HuH-7.5 (cell line): Measurements from ENCODE around the gene TP53I11.

Experiments used
- DNase-seq: peaks from one replicate; pipeline ENCODE4 v3.0.0; 2011; ENCODE audit warnings: low spot score

Gene TP53I11

DNA sequence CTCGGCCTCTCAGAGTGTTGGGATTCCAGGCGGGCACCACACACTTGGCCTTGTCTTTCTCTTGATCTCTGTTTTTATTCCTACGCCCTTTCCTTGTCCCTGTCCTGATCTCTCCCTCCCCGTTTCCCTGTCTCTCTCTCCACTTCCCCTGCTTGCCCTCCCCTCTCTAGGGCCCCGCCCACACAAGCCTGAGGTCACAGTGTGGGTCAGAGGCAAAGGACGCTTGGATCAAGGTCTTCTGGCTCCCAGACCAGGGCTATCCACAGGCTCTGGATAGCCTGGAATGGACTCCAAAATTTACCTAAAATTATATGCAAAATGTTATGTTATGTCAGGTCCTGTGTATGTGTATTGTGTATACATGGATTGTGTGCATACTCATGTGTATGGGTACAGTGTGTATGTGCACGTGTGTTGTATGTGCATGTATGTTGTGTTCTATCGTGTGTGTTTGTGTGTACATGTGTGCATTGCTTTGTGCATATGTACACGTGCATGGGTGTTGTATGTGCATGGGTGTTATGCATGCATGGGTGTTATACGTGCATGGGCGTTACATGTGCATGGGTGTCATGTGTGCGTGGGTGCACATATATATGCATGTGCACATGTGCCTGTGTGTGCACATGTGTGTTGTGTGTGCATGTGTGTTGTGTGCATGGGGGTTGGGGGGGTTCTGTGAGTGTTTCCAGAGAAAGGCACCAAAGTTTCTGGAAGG lies 38.3 kb downstream of the TP53I11 start:
- DNase-seq, result no peak

DNA sequence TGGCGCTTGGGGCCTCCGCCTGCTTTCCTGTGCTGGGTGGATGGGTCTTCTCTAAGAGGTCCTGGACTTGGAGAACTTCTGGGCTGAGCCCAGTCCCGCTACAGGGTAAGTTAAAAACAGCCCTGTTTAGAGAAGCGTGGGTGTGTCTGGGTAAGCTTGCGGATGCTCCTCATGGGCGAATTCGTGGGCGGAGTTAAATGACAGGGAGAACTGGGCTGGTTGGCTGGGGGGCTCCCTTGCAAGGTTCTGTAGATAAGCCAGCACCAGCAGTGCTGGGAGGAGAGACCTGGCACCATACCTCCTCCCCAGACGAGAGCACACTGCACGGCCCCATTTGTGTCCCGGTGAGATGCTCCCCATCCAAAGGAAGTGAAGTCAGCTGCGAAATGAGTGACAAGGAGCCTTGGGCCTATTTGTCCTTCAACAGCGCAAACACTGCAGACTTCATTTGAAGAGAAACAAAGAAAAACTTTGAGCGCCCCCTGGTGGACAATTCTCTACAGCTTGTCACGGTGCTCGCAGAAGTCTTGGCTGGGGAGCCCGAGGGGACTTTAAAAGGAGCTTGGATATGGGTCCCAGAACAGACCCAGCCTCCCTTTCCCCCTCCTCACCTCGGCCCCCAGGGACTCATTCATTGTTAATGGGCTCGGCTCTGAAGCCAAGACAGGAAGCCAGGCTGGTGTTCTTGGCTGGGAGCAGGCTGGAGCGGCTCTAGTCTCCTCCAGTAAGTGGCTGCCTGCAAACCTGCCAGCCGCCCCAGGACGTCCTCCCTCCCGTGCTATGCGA lies 39.5 kb downstream of the TP53I11 start:
- peak; percentile 65 for DNase-seq

- no peak for DNase-seq
Observed at GRCh38 chr11:44910591-44910990, 40.1 kb downstream of the TP53I11 start.

DNA sequence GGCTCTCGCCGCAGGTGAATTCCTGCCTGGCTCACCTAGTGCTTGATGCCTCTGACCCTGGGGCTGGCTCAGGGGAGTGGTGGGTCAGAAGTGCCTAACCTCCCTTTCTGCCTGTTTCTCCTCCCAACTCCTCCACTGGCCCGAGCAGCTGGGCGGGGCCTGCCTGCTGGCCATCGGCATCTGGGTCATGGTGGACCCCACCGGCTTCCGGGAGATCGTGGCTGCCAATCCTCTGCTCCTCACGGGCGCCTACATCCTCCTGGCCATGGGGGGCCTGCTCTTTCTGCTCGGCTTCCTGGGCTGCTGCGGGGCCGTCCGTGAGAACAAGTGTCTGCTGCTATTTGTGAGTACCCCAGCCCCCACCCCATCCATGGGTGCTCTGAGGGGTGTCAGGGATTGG lies 41.1 kb downstream of the TP53I11 start:
- DNase-seq, result no peak

DNA sequence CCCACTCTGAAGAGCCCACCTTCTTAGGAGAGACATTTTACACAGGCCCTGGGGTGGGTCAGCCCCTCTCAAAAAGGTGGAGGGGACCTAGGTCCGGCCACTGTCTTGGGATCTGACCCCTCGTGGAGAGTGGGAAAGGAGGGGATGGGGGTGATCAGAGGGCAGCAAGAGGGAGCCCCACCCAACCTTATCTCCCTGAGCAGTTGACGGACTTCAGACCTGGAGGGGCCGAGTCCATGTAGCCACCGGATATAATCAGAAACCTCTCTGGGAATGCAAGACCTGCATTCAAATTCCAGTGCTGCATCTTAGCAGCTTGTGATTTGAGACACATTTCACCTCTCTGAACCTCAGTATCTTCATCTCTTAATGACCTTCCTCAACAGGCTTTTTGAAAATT lies 44.0 kb downstream of the TP53I11 start:
- DNase-seq, result no peak

- no peak for DNase-seq
Observed at GRCh38 chr11:44905131-44905866, 45.4 kb downstream of the TP53I11 start.

DNA sequence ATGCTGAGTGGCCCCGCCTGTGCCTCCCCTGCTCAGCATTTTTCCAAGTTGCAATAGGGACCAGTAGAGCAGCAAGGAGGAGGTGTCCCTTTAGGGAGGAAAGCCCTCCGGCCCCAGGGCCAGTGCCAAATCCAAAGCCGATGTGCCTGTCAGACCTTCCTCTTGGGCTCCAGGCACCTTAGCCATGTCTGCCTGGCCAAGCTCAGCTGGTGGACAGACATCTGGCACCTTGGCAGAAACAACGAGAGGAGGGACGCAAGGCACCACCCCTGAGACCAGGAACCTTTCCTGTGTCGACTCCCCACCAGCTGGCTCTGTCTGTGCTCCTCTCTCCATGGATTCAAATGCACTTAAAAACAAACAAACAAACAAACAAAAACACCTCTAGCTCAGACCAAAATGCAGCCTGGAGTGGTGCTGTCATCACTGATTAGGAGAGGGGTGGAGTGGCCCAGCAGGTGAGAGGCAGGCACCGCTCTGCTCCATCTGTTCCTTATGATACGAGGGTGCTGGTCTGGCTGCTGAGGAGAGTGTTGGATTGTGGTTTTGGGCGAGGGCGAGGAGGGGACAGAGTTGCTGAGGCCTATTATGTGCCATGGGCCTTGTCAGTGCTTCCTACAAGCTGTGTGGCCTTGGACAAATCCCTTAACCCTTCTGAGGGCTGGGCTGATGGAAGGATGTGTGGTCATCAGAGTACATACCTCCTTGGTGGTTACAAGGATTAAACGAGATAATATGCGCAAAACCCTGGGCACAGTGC lies 46.2 kb downstream of the TP53I11 start:
- no peak for DNase-seq

DNA sequence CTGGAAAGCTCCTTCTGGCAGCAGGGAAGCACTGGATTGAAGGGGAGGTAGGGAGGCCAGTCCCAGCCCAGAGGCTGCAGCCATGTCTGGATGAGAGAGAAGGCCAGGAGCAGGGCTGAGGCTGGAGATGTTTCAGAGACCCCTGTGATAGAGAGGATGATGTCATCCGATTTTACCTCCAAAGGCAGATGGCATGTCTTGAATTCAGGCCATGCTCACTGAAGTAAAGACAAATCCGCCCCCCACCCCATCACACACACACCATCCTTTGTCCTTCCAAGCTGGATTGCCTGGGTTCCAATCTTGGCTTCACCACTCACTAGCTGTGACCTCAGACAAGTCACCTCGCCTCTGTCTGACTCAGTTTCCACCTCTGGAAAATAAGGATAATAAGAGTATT lies 47.2 kb downstream of the TP53I11 start:
- no peak for DNase-seq

GRCh38 chr11:44903035-44903434 lies 47.6 kb downstream of the TP53I11 start:
- DNase-seq, result no peak

DNA sequence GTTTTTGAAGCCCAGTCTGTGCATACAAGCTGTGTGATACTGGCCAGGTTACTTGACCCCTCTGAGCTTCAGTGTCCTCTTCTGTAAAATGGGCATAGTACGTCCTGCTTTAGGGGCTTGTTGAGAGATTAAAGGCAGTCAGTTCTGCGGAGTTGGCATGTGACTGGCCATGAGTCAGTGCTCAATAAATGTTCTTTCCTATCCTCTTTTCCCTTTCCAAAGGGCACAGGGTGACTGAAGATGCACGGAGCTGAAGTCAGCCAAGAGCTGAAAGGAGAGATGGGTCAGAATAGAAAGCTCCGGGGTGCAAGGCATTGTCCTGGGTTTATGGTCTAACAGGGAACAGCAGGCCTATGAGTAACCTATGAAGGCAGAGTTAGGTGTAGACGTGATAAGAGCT lies 48.9 kb downstream of the TP53I11 start:
- no peak for DNase-seq

- no peak for DNase-seq
Observed at GRCh38 chr11:44901120-44901633, 49.5 kb downstream of the TP53I11 start.

DNA sequence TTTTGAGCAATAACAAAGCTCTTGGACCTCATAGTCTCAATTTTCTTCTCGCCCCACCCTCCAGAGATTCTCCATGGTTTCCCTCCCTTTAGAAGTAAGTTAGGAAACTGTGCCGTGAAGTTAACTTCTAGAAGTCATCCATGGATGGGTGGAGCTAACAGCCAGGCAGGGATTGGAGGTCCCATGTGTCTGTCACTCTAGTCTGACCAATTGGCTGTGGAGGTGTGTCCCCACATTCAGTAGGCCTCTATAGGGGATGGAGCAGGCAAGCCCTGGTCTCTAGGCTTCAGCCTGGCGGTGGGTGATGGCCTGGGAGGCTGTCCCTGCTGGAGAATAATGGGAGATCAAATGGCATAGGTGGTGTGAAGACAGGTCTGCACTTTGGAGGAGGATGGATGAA lies 50.7 kb downstream of the TP53I11 start:
- DNase-seq, result peak; percentile 25

DNA sequence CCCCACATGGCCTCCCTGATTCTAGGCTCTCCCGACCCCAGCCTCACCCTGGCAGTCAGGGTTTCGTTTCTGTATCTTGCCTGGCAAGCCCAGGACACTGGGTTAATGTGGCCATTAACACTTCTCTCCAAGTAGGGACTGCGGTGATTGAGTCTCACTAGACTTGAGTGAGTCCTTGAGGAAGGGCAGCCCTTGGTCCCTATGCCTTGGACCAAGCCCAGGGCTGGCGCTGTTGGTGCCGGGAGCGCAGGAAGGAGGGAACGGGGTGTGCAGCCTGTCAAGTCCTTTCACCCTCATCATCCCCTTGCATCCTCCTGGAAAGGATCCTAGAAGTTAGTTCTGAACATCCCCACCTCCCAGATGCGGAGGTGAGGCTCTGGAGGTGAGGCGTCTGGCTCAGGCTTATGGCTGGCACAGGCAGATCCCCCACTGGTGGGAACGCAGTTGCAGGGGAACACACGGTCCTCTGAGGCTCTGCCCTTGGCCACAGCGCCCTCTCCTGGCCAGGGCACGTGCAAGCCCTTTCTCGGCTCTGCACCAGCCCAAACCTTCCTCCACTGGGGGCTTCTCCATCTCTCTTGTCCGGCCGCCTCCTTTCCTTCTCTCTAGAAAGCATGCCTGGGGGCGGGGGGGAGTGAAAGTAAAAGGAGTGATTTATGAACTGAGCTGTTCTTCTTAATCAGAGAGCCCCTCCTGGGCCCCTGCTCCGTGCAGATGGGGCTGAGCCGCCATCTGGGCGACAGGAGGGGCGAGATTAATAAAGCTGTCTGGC lies 56.7 kb downstream of the TP53I11 start:
- DNase-seq, result peak; percentile 54

DNA sequence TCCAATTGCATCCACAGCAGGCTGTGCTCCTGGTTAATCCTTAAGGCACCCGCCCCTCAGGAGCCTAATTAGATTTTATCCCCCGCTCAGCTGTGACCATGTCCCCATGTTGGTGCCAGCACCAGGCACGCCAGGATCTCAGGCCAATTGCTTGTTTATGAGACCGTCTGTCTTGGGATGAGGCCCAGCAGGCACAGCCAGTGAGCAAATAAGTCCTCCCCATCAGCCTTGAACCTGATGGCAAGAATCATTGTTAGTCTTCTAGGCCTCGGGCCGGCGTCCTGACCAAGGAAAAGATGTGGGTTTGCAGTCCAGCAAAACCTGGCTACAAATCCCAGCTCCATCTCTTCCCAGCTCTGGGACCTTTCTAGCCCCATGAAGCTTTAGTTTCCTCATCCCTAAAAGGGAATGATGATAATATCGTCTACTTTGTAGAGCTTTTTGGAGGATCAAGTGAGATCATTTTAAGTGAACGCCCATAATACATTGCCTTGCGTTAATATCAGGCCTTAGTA lies 57.3 kb downstream of the TP53I11 start:
- DNase-seq, result no peak

- no peak for DNase-seq
Observed at GRCh38 chr11:44892843-44893242, 57.8 kb downstream of the TP53I11 start.

- no peak for DNase-seq
Observed at GRCh38 chr11:44889266-44889665, 61.4 kb downstream of the TP53I11 start.

DNA sequence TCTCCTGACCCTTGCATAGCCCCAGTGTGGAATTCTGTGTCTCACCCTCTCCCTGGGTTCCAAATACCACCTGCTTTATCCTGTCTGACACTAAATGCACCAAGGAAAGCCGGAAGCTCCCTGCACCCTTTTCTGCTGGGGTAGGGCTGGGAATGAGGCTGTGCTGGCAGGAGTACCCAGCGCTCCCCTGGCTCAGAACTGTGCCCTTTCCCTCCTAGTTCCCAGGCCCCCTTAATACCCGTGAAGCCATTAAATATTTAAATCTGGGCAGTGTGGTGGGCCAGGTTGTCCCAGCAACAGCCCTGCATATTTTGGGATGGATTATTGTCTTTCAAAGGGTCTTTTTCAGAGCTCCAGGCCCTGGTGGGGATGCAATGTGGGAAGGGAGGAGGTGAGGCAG lies 63.0 kb downstream of the TP53I11 start:
- no peak for DNase-seq

- DNase-seq, result no peak
Observed at GRCh38 chr11:44886790-44887140, 63.9 kb downstream of the TP53I11 start.

- DNase-seq, result no peak
Observed at GRCh38 chr11:44885919-44886789, 64.5 kb downstream of the TP53I11 start.
